ENCODE data around the gene CDH16.

Gene CDH16

GRCh38 chr16:66927918-66928649 lies 9.4 kb upstream of the CDH16 start:
- DNase-seq: no peak

GRCh38 chr16:66926961-66927436 lies 8.3 kb upstream of the CDH16 start:
- peak; percentile 9 for DNase-seq

DNA sequence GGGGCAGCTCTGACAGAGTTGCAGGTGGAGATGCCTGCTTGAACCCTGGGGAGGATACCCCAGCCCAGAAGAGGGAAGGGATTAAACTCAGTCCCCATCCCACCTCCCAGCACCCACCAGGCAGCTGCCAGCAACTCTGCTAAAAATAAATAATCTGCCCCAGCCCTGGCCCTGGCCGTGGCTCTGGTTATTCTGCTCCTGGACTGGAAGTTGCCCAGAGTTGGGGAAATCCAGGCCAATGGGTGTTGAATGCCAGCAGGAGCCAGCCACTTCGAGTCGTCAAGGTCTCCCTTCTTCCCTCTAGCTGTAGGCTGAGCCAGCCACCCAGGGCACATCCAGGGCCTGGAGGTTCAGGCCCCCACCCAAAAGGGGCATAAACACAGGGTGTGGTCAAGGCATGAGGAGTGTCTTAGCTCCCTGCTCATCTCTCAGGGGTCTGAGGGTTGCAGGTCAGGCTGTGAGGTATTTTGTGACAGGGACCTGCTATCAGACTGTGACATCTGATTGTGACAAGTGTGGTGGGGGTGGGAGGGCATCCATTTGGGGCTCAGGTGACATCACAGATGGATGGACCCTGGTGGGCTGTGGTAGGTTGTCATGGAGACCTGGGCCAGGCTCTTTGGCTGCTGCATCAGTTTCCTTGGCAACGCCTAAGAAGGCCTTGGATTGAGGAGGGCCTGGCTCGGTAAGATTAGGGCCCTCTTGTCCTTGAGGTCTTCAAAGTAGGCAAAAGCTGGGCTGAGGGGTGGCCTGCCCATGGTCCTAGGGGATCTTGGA lies 7.7 kb upstream of the CDH16 start:
- no peak for DNase-seq

DNA sequence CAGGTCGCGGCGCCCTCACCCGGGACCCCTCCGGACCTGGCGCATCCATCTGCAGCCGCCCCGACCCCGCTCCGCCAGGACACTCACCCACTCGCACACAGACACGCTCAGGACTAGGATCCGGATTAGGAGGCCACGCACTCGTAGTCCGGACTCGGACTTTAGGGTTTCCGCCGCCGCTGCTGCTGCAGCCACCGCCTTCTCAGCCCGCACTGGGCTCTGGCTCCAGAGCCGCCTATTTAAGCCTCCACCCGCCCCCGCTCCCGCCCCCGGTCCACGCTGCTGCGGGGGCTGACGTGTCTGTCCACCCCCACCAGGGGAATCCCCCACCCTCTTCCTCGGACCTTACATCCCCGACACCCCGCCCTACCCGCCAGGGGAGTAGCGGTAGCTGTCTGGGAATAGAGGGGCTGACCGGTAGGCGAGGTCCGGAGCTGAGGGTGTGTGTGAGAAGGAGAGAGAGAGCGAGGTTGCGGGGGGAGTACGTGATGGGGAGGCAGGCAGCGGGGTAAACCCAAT lies 6.7 kb upstream of the CDH16 start, which contains the start of gene RRAD:
TSS of gene RRAD (minus strand) at position 214 of the 519 bp plus-strand sequence. CDS start 356 bp downstream, outside the sequence.
- no peak for DNase-seq

DNA sequence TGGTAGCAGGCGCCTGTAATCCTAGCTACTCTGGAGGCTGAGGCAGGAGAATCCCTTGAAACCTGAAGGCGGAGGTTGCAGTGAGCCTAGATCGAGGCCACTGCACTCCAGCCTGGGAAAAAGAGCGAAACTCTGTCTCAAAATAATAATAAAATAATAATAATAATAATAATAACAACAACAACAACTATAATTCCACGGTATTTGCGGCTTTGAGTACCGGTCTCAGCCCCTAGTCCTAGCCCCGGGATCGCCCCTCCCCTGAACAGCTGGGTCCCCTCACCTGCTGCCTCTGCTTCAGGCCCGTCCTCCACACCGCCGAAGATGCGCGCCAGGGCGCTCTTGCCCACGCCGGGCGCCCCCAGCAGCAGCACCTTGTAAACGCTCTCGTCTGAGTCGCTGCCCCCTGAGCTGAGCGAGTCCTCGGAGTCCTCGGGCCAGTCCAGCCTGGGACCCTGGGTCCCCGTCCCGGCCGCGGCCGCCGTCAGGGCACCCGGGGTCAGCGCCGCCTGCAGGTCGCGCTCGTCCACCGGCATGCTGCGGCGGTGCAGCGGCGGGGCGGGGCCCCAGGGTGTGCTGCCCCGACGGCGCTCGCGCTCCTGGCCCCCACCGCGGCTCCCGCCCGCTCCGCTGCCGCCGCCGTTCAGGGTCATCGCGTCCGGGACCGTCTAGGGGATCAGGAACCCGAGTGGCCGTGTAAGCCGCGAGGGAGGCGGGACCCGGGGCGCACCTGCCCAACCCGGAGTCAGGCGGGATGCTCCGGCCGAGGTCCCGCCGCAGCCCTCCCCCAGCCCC lies 6.0 kb upstream of the CDH16 start:
- no peak for DNase-seq

- no peak for DNase-seq
Measured at GRCh38 chr16:66923866-66924265, 5.2 kb upstream of the CDH16 start.

GRCh38 chr16:66923247-66923731 lies 4.6 kb upstream of the CDH16 start:
- no peak for DNase-seq

- DNase-seq: no peak
Measured at GRCh38 chr16:66921729-66922450, 3.2 kb upstream of the CDH16 start.

DNA sequence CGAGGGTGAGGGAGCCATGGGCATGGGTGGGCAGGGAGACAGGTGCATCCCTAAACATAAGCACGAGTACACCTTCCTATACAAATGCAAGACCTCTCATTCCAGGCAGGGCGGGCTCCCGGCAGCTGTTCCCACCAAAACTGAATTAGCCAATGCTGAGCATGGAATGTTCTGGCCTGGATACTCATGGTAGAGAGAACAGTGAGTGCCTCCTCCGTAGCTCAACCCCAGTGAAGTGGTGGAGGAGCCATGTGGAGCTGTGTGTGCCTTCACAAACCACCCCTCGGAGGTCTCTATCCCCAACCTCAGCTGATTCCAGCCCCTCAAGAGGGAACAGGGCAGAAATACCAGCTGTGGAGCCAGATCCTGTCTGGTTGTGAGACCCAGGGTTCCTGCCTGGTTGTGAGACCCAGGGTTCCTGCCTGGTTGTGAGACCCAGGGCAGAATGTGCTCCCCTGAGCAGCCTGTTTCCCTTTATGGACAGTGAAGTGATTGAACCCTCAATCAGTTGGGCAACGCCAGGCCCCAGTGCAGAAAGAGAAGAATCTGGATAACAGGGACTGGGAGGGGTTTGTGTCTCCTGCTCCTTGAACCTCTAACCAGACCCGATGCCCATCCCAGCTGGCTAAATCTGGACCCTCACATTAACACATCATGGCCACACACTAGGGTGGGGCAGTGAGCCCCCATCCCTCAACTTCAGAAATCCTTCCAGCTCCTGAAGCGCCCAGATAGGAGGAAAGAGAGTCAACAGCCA lies 2.4 kb upstream of the CDH16 start:
- DNase-seq: no peak

DNA sequence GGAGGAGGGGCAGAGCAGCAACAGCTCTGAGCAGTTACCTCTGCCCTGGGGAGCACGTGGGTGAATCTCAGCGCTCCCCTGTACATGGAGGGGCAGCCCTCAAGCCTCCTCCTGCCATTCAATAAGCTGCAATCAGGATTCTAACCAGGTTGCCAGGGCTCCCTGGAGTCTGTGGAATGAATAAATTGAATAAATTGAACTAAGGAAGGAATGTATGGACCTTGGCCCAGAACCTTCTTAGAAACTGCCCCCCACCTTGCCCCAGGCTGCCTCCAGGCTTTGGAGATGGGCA lies 1.6 kb upstream of the CDH16 start:
- no peak for DNase-seq

- no peak for DNase-seq
Measured at GRCh38 chr16:66919569-66920298, 1.0 kb upstream of the CDH16 start.

DNA sequence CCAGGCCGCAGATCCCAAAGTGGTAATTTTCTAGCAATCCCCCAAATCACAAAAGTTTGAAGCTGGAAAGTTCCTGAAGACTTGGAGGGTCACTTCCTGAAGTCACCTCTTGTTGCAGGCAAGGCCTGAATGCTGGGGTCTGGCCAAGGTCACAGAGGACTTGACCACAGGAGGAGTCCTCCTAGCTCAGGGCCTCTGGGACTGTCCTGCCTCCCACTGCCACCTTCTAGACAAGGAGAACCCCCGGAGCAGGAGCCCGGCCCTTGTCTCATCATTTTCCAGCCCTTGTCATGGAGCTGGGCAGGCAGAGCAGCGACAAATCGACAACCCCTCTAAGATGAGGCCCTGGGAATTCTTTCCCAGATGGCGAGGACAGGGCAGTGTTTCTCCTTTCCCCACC lies 330 bp downstream of the CDH16 start:
- no peak for DNase-seq

DNA sequence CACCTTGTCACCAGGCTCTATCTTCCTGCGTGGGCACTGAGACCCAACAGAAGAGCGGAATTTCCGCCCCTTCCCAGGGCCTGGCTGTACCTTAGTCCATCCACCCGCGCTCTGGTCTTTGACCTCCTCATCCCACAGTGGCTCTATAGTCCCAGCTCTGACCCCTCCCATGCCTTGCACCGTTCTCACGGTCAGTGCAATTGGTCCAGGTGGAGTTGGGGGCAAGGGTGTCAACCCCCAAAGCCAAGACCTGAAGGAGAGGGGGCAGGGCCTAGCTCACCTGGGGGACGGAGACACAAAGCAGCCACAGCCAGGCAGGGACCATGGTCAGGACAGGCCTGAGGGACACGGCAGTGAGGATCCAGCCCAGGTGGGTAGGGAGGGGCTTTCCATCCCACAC lies 944 bp downstream of the CDH16 start:
- no peak for DNase-seq

DNA sequence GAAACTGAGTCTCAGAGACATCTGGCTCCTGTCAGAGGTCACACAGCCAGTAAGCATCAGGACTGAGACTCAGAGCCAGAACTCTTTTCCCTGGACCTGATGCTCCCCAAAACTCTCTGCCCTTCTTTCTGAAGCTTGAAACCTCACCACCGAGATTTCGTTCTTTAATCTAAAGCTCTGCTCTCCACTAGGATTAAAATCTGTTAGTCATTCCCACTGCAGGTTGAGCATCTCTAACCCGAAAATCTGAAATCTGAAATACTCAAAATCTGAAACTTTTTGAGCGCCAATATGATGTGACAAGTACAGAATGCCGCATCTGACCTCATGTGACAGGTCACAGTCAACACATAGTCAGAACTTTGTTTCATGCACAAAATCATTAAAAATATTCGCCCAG lies 2.2 kb downstream of the CDH16 start:
- no peak for DNase-seq

DNA sequence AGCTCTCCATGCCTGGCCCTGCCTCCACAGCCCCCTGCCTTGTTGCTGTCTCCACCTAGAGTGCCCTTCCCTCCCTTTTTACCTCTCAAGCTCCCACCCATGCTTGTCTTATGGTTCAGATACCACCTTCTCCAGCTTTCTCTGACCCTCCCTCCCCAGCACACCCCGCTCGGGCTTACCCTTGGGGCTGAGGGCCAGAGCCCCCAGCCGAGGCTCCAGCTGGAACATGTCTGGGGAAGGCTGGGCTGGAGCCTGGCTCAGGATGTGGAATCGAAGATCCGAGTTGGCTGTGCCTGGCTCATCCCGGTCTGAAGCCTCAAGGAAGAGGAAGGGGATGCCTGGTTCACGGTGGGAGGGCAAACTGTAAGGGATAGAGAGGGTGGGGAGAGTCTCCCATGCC lies 3.6 kb downstream of the CDH16 start:
- no peak for DNase-seq

GRCh38 chr16:66914541-66914940 lies 4.1 kb downstream of the CDH16 start:
- DNase-seq: no peak

DNA sequence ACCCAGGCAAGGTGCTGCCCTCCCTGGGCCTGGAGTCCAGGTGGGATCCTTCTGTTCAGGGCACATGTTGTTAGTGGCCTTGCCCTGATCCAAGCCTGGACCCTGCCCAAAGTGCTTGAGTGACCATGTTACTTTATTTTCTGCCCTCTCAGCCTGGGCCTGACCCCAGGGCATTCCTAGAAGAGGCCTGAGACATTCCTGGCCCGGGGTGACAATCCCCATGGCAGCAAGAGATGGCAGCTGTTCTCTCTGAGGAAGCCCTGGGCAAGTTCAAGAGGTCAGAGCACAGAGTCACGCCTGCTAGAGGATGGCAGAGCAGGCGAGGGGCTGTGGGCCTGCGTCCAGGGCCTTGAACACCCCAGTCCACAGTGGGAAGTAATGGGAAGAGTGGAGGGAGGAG lies 5.0 kb downstream of the CDH16 start:
- no peak for DNase-seq

DNA sequence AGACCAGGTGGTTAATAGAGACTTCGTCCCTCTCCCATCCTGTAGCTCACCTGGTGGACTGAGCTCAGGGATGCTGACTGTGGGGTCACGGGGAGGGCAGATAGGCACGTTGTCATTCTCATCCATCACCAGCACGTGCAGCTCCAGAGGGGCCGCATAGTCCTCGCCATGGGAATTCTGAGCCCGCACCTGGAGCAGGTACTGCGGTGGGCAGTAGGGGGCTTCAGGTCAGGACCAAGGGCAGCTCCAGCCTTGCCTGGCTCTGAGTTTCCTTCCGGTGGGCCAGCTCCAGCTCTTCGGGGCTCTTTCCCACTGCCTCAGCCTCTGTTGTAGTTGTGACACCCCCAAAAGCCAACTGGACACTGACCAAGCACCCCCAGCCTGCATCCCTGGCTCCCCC lies 5.6 kb downstream of the CDH16 start:
- DNase-seq: no peak

- no peak for DNase-seq
Measured at GRCh38 chr16:66911801-66912200, 6.9 kb downstream of the CDH16 start.

DNA sequence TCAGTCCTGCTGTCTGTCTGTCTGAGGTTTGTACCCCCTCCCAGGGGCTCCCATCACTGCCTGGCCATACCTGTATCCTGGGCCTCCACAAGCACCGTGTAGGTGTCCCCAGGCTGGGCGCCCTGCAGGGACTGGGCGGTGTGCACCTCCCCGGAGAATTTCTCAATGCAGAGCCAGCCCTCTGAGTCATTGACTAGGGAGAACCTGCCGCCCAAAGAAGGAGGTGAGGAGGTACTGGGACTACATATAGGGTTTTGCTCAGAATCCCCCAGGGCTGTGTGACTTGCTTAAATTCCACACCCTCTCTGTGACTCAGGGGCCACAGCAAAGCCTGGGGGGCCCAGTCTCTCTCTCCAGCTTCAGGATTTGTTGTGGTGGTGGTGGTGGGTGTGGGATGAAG lies 7.6 kb downstream of the CDH16 start:
- no peak for DNase-seq
